Smooth muscle cell of bladder (primary cell): ENCODE data around the gene SLC51A. TPM values are rescaled to one million over a fixed set of nuclear protein-coding genes. Genes with fewer than 3 reads are reported as not detected.

Experiments used
- total RNA-seq: library from RNA; depleted of rRNA; stranded (reverse); fragments of >200 nt; gene quantifications from 2 replicates; pipeline ENCODE4 v1.2.3, GENCODE V29; 2014

SLC51A gene
- not detected in 2 replicates for total RNA-seq

DNA sequence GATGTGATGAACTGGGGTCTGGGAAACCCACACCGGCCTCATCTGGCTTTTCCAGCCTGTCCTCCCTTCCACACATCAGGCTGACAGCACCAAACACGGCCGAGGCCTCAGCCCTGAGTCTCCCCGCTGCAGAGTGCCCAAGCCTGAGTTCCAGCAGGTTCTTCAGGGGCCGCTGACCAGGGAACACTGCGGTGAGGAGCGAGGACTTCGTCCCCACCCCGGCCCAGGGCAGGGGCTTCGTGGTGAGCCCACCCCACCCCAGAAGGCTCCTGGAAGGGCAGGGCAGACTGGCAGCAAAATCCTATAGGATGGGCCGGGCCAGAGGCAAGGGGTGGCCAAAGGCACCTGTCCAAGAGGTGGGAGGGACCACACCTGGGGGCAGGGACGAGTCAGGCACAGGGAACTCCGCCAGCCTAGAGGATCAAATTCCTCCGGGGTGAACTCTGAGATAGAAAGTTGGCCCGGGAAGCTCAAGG, at the start of gene SLC51A:
TSS of gene SLC51A (plus strand) at position 446 of the 476 bp plus-strand sequence. CDS start 179 bp downstream, outside the sequence.

DNA sequence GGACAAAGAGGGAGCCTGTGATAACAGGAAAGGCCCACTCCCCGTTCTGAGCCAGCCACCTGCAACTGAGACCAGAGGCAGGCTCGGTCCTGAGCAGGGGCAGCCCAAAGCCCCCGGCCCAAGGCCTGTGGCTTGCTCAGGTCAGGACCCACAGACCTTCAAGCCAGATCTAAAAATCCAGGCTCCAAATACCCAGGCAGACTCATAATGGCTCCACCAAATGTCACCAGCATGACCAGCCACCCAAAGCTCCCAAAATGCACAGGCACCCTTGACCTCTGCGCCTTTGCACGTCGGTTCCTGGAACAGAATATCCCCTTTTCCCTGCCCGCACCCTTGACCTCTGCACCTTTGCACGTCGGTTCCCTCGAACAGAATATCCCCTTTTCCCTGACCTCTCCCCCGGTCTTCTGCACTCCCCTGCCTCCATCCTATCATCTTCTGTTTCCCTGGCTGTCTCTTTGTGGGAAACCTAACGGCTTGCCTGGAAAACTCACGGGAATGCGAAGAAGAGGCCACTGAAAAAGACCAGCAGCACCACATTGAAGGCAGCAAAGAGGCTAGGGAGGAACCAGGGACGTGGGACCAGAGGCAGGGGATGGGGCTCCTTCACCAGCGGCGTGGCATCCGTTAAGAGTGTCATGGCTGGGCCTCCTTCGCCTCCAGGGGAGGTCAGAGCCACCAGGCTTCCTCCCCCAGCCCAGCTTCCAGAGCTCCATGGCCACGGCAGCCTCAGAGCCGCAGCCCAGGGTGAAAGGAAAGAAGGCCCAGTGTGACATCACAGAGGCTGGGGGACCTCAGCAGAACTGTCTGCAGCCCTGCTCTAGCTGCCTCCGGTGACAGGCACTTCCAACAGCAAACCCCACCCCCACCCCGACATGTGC, 5.4 kb upstream of the SLC51A start, which contains the start of gene ZDHHC19:
TSS of gene ZDHHC19 (minus strand) at position 728 of the 884 bp plus-strand sequence. CDS start at position 643, 85 bp downstream.

Other genes starting within 250 kb of the SLC51A start
- gene TFRC, start 134.4 kb upstream of the SLC51A start, total RNA-seq, result 1,389 and 2,476 TPM in 2 replicates
- gene ZDHHC19, start 5.1 kb upstream of the SLC51A start, total RNA-seq, result not detected in 2 replicates
- 64.6 and 76.5 TPM in 2 replicates for gene PCYT1A, start 71.2 kb downstream of the SLC51A start, total RNA-seq
- 7.0 and 8.7 TPM in 2 replicates for gene DYNLT2B, start 101.7 kb downstream of the SLC51A start, total RNA-seq
- not detected in 2 replicates for gene TM4SF19, start 121.9 kb downstream of the SLC51A start, total RNA-seq
- 16.5 and 16.8 TPM in 2 replicates for gene UBXN7, start 215.9 kb downstream of the SLC51A start, total RNA-seq